NCI-H510A treated with DMSO at 0.1 percent for 48 hours (cell line): ENCODE results near the gene TTI1.

ENCODE experiments used
- DNase-seq: peaks from one replicate; lab custom pipeline; 2025; lab: John Stamatoyannopoulos, UW

TTI1 gene

DNA sequence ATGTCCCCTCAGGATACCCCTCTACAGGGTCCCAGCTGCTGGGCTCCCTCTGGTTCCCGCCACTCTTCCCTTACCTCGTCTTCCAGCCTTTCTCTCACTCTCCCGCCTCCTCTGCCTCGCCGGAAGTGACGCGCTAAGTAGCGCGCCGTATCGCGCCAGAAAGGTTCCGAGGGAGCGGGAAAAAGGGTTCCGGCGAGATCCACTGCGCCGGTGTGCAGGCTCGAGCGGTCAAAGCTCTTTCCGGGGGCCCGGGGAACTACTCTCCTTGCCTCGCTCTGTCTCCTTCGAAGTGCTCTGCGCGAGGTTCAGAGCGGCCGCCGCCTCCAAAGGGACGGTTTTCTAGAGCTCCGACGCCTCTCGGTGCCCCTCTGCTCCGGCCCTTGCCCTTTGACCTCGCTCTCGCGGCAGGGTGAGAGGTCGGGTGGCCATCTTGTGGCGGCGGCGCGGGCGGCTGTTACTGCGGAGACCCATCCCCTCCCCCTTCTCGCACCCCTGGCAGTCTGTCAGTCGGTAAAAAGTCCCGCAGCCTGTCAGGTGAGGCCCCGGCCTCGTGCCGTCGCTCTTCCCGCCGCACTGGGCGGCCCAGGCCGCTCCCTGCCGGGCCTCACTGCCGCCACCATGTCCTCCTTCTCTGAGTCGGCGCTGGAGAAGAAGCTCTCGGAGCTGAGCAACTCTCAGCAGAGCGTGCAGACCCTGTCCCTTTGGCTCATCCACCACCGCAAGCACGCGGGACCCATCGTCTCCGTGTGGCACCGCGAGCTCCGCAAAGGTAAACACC is at the start of gene TTI1, which contains the start of gene RPRD1B:
TTI1 (minus strand) TSS at position 127 of the 778 bp plus-strand sequence. CDS start 19,640 bp downstream, outside the sequence.
RPRD1B (plus strand) TSS at position 417 of the 778 bp plus-strand sequence; CDS start at position 619, 202 bp downstream.
- peak; percentile 86 for DNase-seq

DNA sequence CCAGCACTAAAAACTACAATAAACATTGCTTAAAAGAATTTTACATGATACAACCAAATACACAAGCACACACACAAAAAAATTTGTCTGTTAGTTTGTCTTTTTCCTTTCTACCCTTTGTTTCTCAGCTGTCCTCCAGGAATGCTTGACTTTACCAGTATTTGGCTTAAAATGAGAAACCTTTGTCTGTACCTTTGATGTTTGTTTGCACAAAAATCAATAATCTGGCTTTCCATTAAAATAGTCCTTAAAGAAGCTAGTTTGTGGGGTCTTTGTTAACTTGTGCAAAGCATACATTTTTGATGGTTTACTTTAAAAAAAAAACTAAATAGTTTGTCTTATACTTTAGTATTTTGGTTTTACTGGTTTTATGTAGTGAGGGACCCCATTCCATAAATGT is 49.6 kb upstream of the TTI1 start:
- no peak for DNase-seq

DNA sequence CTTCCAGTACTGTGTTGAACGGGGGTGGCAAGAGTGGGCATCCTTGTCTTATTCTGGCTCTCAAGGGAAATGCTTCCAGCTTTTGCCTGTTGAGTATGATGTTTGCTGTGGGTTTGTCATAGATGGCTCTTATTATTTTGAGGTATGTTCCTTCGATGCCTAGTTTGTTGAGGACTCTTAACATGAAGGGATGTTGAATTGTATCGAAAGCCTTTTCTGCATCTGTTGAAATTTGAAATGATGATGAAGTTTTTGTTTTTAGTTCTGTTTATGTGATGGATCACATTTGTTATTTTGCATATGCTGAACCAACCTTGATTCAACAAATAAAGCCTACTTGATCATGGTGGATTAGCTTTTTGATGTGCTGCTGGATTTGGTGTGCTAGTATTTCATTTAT is 48.3 kb upstream of the TTI1 start:
- DNase-seq = no peak

DNA sequence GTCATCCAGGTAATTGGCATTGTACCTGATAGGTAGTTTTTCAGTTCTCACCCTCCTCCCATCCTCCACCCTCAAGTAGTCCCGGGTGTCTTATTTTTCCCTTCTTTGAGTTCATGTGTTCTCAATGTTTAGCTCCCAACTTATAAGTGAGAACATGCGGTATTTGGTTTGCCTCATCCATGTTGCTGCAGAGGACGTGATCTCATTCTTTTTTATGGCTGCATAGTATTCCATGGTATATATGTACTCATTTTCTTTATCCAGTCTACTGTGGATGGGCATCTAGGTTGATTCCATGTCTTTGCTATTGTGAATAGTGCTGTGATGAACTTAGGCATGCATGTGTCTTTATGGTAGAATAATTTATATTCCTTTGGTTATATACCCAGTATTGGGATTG is 46.1 kb upstream of the TTI1 start:
- no peak for DNase-seq

DNA sequence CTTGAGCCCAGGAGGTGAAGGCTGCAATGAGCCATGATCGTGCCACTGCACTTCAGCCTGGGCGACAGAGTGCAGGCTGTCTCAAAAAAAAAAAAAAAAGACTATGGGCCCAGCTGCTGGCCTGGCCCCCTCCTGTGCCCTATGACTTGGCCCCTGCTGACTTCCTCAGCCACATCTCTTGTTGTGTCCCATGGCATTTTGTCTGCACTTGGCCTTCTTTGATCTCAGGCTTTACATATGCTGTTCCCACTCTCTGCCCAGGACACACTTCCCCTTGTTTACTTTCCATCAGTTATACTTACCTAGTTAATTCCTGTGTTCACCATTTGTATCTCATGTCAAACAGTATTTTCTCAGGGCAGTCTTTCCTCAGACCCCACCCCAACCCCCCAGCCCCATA is 44.8 kb upstream of the TTI1 start:
- no peak for DNase-seq

DNA sequence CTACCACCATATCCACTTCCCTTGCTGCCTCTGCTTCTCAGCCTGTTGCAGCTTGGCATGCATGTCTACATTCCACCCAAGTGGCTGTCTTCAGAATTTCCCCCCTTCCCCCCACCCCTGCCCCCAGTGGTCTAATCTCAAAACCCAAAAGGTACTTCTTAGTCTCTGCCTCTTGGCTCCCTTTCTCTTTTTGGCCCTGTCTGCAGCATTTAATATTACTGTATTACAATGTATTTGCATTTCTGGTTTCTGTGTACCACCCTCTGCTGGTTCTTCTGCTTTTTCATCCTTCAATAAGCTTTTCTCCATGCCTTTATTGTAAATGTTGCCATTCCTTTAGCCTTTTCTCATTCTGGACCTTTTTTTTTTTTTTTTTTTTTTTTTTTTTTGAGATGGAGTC is 43.3 kb upstream of the TTI1 start:
- no peak for DNase-seq

DNA sequence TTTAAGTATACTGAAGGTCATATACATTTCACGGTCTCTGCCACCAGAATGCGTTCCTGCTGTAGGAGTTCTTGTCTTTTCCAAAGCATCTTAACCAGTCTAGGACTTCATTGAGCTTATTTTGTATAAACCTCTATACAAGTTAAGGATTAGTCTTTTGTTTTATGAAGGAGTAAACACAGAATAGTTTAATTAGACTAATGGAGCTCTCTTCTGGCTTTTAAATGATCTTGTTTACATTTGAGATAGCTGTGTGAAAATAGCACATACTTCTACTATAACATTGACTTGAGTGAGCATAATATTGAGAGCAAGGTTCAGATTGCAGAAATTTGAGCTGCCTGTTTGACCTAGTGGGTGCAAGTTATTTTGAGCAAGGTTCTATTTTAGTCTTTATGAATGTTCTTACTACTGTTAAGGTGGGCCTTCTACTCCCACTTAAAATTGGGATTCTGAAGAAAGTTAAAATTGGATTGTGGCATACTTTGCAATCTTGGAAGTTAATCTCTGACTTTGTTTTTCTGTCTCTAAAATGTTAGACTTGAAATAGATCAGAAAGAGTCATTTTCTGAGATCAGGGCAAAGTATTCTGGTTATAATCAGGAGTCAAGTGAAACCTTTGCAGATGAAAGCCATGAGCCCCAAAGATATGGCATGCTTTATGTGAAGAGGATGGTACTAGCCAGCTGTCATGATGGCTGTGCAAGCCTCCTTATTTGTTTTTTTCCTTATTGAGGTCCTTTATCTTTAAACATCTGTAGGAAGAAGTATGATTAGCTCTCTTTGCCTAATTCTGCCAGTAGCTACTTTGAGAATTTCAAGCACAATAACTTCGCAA is 42.1 kb upstream of the TTI1 start:
- DNase-seq = no peak

DNA sequence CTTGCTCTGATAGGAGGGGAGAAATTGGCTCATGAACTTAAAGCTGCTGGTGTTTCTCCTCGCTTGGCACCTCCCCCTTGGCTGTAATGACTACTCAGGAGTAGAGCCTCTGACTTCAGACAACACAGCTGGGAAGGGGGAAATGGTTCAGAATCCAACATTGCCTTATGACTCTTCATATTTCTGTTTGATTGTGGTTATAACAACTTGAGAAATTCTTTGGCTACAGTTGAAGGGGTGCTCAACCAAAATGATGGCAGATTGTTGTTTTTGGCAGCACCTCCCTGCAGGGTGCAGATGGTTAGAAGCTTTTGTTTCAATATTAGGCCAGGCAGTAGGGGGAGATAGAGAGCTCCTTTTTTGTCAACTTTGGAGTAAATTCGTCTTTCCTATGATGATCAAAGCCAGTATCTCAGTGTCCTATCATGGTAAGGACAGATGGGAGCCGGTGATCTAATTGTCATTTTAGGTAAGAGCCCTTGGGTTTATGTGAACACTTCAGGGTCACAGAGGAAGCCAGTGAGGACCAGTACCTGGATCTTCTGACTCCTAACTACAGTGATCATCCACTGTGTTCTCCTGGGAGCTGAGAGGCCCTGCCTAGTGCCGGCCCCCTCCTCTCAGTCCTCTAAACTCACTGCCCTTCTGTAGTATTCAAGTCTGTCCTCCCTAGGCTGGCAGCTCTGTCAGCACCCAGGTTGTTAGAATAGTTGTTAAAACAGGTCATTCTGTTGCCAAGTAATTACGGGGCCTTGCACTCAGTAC is 40.2 kb upstream of the TTI1 start:
- DNase-seq = peak; percentile 8

DNA sequence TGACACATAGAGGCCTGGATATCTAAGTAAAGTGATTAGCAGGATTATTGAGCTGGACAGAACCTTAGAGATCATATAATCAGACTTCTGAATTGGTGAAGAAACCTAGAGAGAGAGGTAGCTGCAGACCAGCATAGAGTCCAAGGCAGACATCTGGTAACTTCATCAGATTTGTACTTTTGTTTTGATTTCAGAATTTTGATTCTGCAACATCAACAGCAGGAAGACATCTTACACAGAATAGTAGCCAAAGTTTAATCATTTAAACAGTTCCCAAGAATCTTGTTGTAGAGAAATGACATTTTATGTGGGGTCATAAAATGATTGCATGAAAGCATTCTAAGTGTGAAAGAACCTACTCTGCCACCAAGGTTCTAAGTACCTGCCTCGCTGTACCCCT is 39.6 kb upstream of the TTI1 start:
- no peak for DNase-seq

DNA sequence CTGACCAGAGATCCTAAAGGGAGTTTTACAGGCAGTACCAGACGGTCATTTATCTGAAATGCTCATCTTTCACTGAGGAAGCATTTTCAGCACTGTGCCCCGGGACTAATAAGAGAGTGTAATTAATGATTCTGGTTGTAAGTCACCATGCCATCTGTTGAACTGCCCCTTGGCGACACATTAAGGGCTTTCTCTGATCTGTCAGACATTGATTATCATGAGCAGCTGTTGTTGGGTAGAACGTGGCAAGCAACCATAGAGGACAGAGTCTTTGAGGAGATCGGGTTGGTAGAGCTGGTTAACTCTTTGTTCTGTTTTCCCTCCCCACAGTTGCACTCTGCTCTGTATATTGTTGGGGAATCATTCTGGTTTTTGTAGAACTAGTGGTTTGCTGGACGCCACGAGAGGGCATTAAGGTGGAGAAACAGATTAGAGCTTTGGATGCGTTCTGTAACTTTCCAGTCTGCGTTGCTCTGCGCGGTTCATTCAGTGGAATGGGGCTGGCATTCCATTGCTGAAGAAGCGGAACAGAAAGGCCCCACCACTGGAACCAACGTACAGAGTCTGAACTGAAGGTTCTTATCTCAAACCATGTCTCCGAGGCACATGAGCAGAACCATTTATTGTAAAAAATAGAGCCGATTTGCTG is 34.6 kb upstream of the TTI1 start:
- DNase-seq = no peak

DNA sequence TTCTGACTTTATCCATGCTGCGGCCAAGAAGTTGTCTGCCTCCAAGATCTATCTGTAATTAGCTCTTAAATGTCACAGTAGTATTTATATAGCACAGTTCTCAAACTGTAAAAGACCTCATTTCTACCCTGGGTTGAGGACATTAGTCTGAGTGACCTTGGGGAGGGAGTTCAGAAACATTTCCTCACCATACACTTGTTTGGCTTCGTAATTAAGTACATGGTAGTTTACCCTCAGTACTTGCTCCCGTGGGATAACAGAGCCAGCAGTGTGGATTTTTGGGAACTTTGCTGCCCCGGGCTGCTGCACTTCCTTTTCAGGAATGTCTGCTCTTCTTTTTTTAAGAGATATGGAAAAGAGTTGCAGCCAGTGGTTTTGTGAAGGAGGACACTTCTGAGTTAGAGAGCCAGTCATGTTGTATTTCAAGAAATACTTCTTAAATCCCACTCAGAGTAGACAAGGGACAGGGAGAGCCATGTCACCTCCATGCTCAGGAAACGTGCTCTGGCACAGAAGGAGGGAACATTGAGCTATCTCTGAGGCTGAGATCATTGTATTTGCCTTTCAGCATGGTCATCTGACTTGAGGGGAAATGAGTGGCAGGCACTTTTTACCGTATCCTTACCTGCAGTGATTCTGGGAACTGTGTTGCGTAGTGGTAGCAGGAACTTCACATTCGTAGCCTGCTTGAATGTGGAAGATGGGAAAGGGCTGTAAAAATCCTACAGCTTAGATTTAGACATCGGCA is 33.9 kb upstream of the TTI1 start:
- no peak for DNase-seq

DNA sequence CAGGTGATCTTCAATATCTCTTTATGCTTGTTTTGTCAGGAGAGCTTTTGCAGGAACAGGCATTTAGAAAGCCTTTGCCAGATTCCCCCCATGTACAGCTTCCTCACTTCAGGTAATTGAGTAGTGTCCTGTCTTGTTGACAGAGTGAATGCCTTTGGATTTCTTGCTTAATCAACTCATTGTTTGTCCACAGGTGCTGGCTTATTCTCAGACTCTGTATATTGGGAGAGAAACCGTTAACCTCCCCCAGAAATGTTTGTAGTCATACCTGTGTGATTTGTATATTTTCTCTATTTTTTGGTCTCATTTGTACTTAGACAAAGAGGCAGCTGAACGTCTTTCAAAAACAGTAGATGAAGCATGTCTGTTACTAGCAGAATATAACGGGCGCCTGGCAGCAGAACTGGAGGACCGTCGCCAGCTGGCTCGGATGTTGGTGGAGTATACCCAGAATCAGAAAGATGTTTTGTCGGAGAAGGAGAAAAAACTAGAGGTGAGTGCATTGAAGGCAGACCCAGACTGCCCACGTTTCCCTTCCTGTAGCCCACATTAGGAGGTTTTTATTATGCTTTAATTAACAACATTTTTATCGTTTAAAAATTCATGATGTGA is 32.6 kb upstream of the TTI1 start:
- no peak for DNase-seq

DNA sequence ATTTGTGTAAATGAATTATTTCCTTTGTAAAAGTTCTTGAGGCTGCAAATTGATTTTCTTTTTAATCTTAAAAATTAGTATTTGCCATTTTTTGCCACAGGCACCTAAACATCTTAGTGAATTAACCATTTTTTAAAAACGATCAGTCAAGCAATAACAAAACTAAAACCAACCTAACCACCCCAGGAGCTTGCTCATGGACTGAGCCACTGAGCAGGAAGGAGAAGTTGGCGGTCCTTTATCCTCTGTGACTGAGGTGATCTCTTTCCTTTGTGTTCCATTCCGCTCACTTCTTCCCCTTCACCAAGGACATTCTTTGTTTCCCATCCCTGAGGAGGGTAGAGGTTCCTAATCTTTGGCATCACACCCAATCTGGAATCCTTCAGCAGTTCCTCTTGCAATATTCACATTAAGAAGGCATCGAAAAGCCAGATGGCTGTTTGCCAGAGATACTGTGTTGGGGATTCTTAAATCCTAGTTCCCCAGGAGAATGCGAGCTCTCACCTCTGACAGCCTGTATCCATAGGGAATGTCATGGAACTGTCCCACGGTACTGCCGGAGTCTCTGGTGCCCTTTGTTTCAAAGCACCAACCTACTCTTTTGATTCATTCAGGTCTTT is 30.8 kb upstream of the TTI1 start:
- no peak for DNase-seq

DNA sequence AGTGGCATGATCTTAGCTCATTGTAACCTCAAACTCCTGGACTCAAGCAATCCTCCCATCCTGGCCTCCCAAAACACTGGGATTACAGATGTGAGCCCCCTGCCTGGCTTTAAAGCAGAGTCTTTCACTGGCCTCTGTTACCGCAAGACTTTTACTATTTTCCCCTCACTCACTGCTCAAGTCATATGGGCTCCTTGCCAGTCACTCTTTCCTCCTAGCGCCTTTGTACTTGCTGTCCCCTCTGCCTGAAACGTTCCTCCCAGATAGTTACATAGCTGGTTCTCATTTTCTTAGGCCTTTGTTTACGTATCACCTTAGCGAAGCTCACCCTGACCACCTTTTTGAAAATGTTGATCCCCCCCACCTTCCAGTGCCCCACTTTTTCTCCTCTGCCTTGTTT is 29.6 kb upstream of the TTI1 start:
- no peak for DNase-seq

DNA sequence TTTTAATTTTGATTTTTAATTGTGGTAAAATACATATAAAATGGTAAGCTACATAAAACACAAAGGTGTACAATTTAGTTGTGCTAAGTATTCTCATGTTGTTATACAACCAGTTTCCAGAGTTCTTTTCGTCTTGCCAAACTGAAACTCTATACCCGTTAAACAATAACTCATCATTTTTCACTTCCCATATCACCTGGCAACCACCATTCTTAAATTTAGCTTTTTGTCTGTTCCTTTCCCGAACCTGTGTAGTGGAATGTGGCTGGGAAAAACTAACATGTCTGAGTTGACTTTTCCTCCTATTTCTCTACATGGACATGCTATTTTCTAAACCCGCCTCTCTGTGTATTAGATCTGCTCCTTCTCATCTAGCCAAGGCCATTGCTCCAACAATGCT is 27.9 kb upstream of the TTI1 start:
- no peak for DNase-seq

DNA sequence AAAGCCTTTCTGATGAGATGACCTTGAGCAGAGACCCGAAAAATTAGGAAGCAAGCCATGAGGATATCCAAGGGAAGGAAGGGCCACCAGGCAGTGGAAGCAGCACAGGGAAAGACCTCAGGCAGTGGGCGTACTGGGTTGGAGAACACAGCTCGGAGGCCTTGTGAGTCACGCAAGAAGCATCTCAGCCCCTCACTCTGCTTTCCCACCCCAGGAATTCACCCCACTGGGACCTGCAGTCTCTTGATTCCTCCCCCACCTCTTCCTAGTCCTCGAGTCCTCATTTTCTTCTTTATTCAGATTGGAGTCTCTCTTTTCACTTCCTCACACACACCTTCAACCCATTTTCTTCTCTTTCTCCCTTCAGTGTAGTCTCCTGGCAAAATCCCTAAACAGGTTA is 27.3 kb upstream of the TTI1 start:
- no peak for DNase-seq

DNA sequence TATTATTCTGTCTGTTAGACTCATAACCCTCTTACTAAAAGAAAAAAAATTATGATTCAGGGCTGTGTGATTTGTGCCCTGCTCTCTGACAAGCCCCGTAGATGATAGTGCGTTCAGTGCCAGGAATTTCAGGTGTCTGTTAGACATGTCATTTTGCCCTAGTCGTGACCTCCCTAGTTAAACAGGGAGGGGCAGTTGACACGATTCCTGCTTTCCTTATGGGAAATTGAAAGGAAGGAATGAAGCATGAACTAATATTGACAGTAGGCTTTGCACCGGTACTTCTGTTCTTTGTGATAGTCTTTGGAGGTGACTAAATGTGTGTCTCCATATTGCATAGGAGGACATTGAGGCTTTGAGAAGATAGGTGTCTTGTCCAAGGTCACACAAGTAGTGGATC is 26.6 kb upstream of the TTI1 start:
- DNase-seq = no peak

DNA sequence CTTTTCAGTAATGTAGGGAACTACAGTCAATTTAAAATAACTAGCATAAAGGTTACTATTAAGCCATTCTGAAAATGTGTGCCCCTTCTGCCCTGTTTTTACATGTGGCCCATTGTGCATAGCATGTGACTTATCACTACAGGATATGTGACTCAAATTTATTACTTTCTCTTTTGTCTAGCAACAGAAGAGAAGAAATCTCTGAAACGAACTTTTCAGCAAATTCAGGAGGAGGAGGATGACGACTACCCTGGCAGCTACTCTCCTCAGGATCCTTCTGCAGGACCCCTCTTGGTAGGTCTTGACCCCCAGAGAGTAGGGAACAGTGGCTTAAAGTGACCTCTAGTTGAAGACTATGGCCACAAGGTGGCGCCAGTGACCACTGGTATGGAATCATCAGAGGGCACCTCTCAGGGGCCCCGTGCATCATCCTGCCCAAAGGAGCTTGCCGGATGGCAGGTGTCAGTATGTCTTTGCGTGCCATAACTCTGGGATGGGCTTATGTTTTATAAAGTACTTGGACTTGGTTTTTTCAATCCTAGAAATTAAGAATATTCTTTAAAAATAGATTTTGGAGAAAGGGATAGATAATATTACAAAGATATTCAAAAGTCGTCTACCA is 24.2 kb upstream of the TTI1 start:
- peak; percentile 84 for DNase-seq

DNA sequence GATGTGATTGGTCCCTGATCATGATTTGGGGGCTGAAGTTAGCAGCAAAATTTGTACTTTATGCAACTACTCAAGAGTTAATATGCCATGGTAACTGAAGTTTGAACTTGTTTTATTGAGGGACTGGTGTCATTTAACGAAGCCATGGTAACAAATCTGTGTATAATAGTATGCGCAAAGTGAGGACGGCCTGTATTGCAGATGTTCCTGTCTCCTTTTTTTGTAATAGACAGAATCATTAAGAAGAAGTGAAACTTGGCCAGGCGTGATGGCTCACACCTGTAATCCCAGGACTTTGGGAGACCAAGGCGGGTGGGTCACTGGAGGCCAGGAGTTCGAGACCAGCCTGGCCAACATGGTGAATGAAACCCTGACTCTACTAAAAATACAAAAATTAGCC is 22.6 kb upstream of the TTI1 start:
- DNase-seq = no peak

DNA sequence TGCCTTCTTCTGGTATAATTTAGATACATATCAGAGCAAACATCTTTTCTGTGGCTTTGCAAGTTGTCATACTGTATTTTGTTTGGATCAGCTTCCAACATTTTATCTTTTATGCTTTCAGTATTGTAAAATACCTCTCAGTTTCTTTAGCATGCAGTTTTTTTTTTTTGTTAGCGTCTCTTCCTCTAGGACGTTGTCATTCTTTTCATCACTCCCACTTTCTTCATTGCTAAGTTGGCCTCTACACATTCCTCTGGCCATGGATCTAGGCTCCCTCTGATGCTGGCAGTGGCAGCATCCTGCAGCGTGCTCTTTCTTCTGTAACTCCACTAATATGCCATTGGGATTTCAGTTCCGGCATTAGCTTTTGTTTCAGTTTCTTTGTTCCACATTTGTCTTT is 22.0 kb upstream of the TTI1 start:
- DNase-seq = no peak
